Breast epithelium (tissue), 4 donors: ENCODE measurements around the gene IRF1. TPM values are rescaled to one million over a fixed set of nuclear protein-coding genes. Genes with fewer than 3 reads are reported as not detected.

Source experiments
- DNase-seq, 2 donors: peaks; one replicate each; pipeline ENCODE4 v3.0.0-alpha.2; 2019; ENCODE audit warnings: low spot score in 2 of 2
- H3K27ac ChIP-seq, 2 donors: fragments of 200-600 bp; sonication (generic) in 1 of 2; one replicate each; pipeline ENCODE4 v1.5.1; 2016 to 2019; ENCODE audit warnings: mild to moderate bottlenecking in 1 of 2
- H3K27me3 ChIP-seq, 2 donors: fragments of 200-600 bp; sonication (generic) in 1 of 2; one replicate each; pipeline versions ENCODE4 v1.5.1 to v1.6.0; 2017 to 2019; ENCODE audit warnings: control low read depth in 1 of 2, mild to moderate bottlenecking in 1 of 2
- H3K36me3 ChIP-seq: fragments of 200-600 bp; one replicate; pipeline ENCODE4 v1.5.1; 2019
- H3K4me1 ChIP-seq, 2 donors: fragments of 200-600 bp; sonication (generic); one replicate each; pipeline ENCODE4 v1.5.1; 2016 to 2019; ENCODE audit warnings: control low read depth in 1 of 2
- H3K4me3 ChIP-seq, 3 donors: fragments of 200-600 bp; sonication (generic); 1 replicate in 2 of 3; 2 replicates in 1 of 3; pipeline ENCODE4 v1.5.1; 2016 to 2019; ENCODE audit warnings: mild to moderate bottlenecking in 3 of 3, moderate library complexity in 2 of 3
- H3K9me3 ChIP-seq, 2 donors: fragments of 200-600 bp; sonication (generic) in 1 of 2; one replicate each; pipeline ENCODE4 v1.5.1; 2016 to 2019; ENCODE audit warnings: control low read depth in 1 of 2
- POLR2A ChIP-seq: fragments of 450-650 bp; IDR thresholded peaks from one replicate; pipeline ENCODE4 v1.6.1; 2016; ENCODE audit warnings: antibody characterized with exemption, mild to moderate bottlenecking, moderate library complexity
- POLR2AphosphoS5 ChIP-seq, 3 donors: sonication (generic); formaldehyde crosslinking; IDR thresholded peaks; one replicate each; pipeline ENCODE4 v1.6.1; 2017; ENCODE audit warnings: antibody characterized with exemption in 3 of 3
- intact Hi-C: fragments of 100-400 bp; cut with DNase I; formaldehyde crosslinking; loops from one replicate; pipeline ENCODE4 v1.15.1; 2023; ENCODE audit warnings: low total_unique reads
- total RNA-seq, 3 donors: library from RNA; depleted of rRNA; stranded (reverse); fragments of >200 nt; gene quantifications; one replicate each; pipeline ENCODE4 v1.1.0, GENCODE V29; 2016
- TF ChIP-seq, protein P1 (sequence below), 3 donors: fragments of 450-650 bp; IDR thresholded peaks; one replicate each; pipeline ENCODE4 v1.5.1; 2016 to 2017; ENCODE audit warnings: antibody characterized with exemption in 3 of 3, mild to moderate bottlenecking in 3 of 3, moderate library complexity in 3 of 3

IRF1 gene
- total RNA-seq, 3 donors from 2014 or later, result 10.4 to 27.8 (median 18.0) TPM

- H3K27me3 ChIP-seq, result no peaks in the 10 kb centered on the region
- H3K9me3 ChIP-seq, result no peaks in the 10 kb centered on the region
- peak overlapping the region in 1 of 2 donors; percentile 58 for H3K27ac ChIP-seq
- H3K4me3 ChIP-seq, result no peak overlapping the region
- TF ChIP-seq, protein P1, sequence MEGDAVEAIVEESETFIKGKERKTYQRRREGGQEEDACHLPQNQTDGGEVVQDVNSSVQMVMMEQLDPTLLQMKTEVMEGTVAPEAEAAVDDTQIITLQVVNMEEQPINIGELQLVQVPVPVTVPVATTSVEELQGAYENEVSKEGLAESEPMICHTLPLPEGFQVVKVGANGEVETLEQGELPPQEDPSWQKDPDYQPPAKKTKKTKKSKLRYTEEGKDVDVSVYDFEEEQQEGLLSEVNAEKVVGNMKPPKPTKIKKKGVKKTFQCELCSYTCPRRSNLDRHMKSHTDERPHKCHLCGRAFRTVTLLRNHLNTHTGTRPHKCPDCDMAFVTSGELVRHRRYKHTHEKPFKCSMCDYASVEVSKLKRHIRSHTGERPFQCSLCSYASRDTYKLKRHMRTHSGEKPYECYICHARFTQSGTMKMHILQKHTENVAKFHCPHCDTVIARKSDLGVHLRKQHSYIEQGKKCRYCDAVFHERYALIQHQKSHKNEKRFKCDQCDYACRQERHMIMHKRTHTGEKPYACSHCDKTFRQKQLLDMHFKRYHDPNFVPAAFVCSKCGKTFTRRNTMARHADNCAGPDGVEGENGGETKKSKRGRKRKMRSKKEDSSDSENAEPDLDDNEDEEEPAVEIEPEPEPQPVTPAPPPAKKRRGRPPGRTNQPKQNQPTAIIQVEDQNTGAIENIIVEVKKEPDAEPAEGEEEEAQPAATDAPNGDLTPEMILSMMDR (IDR thresholded peaks at IDR 0.05), result no peak
- no peak for TF ChIP-seq POLR2A
- no peak for TF ChIP-seq POLR2AphosphoS5 (IDR thresholded peaks at IDR 0.05)
- no peaks in the 10 kb centered on the region for H3K4me1 ChIP-seq
- H3K36me3 ChIP-seq, result no peaks in the 10 kb centered on the region
- intact Hi-C loops, result no loop called here
- DNase-seq, result no peak
Measured at GRCh38 chr5:132479111-132479951, 11.2 kb downstream of the IRF1 start.

DNA sequence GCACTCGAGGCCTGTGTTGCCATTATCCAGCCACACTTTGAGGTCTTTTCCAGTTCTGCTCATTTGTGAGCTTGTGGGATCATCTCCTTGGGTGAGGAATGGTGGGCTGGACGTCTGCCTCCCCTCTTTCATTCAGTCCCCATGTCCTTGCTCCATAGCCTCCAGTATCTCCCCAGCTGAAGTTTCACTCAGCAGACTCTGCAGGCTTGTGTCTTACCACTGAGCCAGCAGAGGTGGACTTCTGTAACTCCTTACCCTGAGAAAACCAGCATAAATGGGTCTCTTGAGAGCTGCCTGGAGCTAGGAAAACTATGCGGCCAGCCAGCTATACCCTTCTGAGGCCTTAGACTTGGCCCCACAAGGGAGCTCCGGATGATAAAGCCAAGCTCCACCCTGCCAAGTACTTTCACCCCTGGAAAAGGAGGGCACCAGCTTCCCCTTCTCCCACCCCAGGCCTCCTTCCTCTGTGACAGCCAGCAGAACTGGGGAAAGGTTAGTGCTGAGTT lies 12.2 kb downstream of the IRF1 start:
- Histone ChIP-seq H3K4me1 (no peaks in the 10 kb centered on the region), H3K27me3 (no peaks in the 10 kb centered on the region), H3K27ac (peak overlapping the region in 1 of 2 donors; percentile 58), H3K9me3 (no peaks in the 10 kb centered on the region), H3K4me3 (no peak overlapping the region), H3K36me3 (no peaks in the 10 kb centered on the region)
- TF ChIP-seq POLR2AphosphoS5 (IDR thresholded peaks at IDR 0.05) (no peak), POLR2A (no peak)
- TF ChIP-seq, protein P1 (IDR thresholded peaks at IDR 0.05), result no peak
- intact Hi-C loops, result no loop called here
- DNase-seq, result no peak

GRCh38 chr5:132477784-132478365 lies 12.7 kb downstream of the IRF1 start:
- H3K9me3 ChIP-seq, result no peaks in the 10 kb centered on the region
- H3K27me3 ChIP-seq, result no peaks in the 10 kb centered on the region
- TF ChIP-seq, protein P1 (IDR thresholded peaks at IDR 0.05), result no peak
- TF ChIP-seq POLR2A (no peak), POLR2AphosphoS5 (IDR thresholded peaks at IDR 0.05) (no peak)
- H3K4me1 ChIP-seq, result no peaks in the 10 kb centered on the region
- H3K27ac ChIP-seq, result peak overlapping the region in 1 of 2 donors; percentile 58
- no peaks in the 10 kb centered on the region for H3K36me3 ChIP-seq
- intact Hi-C loops, result no loop called here
- DNase-seq, result no peak
- no peak overlapping the region for H3K4me3 ChIP-seq

- TF ChIP-seq, protein P1 (IDR thresholded peaks at IDR 0.05), result no peak
- TF ChIP-seq POLR2A (no peak), POLR2AphosphoS5 (IDR thresholded peaks at IDR 0.05) (no peak)
- H3K4me1 ChIP-seq, result no peaks in the 10 kb centered on the region
- no peak overlapping the region for H3K4me3 ChIP-seq
- no peaks in the 10 kb centered on the region for H3K9me3 ChIP-seq
- intact Hi-C loops, result no loop called here
- peak overlapping the region; percentile 17 to 58 for H3K27ac ChIP-seq
- H3K36me3 ChIP-seq, result no peaks in the 10 kb centered on the region
- DNase-seq, result no peak
- no peaks in the 10 kb centered on the region for H3K27me3 ChIP-seq
Measured at GRCh38 chr5:132476876-132477781, 13.4 kb downstream of the IRF1 start.
